ENCODE results near the gene GFRA1.

The GFRA1 gene

GRCh38 chr10:116160271-116160670 is 112.7 kb downstream of the GFRA1 start:
- DNase-seq (ENCODE audit: low spot score) = no peak
- FAIRE-seq = no peak

- FAIRE-seq (no peak), DNase-seq (ENCODE audit: low spot score) (no peak)
Observed at GRCh38 chr10:116159197-116159596, 113.8 kb downstream of the GFRA1 start.

GRCh38 chr10:116158036-116158435 is 115.0 kb downstream of the GFRA1 start:
- no peak for DNase-seq (ENCODE audit: low spot score)
- FAIRE-seq = no peak

- FAIRE-seq (no peak), DNase-seq (ENCODE audit: low spot score) (no peak)
Observed at GRCh38 chr10:116157485-116157884, 115.5 kb downstream of the GFRA1 start.

- FAIRE-seq (no peak), DNase-seq (ENCODE audit: low spot score) (no peak)
Observed at GRCh38 chr10:116156819-116157218, 116.2 kb downstream of the GFRA1 start.

GRCh38 chr10:116155191-116155590 is 117.8 kb downstream of the GFRA1 start:
- FAIRE-seq (no peak), DNase-seq (ENCODE audit: low spot score) (no peak)

- DNase-seq (ENCODE audit: low spot score) (no peak), FAIRE-seq (no peak)
Observed at GRCh38 chr10:116154651-116155050, 118.4 kb downstream of the GFRA1 start.

- no peak for DNase-seq (ENCODE audit: low spot score)
- no peak for FAIRE-seq
Observed at GRCh38 chr10:116151076-116151475, 121.9 kb downstream of the GFRA1 start.

GRCh38 chr10:116150606-116151005 is 122.4 kb downstream of the GFRA1 start:
- DNase-seq (ENCODE audit: low spot score) (no peak), FAIRE-seq (no peak)

GRCh38 chr10:116147147-116147905 is 125.7 kb downstream of the GFRA1 start:
- DNase-seq (ENCODE audit: low spot score) (no peak), FAIRE-seq (no peak)

- FAIRE-seq = no peak
- no peak for DNase-seq (ENCODE audit: low spot score)
Observed at GRCh38 chr10:116146372-116147140, 126.5 kb downstream of the GFRA1 start.

- no peak for FAIRE-seq
- DNase-seq (ENCODE audit: low spot score) = no peak
Observed at GRCh38 chr10:116143673-116144222, 129.3 kb downstream of the GFRA1 start.

GRCh38 chr10:116141855-116142254 is 131.2 kb downstream of the GFRA1 start:
- DNase-seq (ENCODE audit: low spot score) = no peak

GRCh38 chr10:116141246-116141645 is 131.8 kb downstream of the GFRA1 start:
- FAIRE-seq = no peak
- no peak for DNase-seq (ENCODE audit: low spot score)

More at GRCh38 chr10:116141855-116142254, 131.2 kb downstream of the GFRA1 start:
- FAIRE-seq = no peak

- FAIRE-seq (no peak), DNase-seq (ENCODE audit: low spot score) (no peak)
Observed at GRCh38 chr10:116139886-116140285, 133.1 kb downstream of the GFRA1 start.

GRCh38 chr10:116138897-116139296 is 134.1 kb downstream of the GFRA1 start:
- no peak for DNase-seq (ENCODE audit: low spot score)
- FAIRE-seq = no peak

GRCh38 chr10:116136261-116136660 is 136.7 kb downstream of the GFRA1 start:
- DNase-seq (ENCODE audit: low spot score) (no peak), FAIRE-seq (no peak)

GRCh38 chr10:116134322-116134721 is 138.7 kb downstream of the GFRA1 start:
- DNase-seq (ENCODE audit: low spot score) (no peak), FAIRE-seq (no peak)

GRCh38 chr10:116133634-116134033 is 139.4 kb downstream of the GFRA1 start:
- FAIRE-seq = no peak
- no peak for DNase-seq (ENCODE audit: low spot score)

- FAIRE-seq = no peak
- DNase-seq (ENCODE audit: low spot score) = no peak
Observed at GRCh38 chr10:116132780-116133399, 140.1 kb downstream of the GFRA1 start.

- FAIRE-seq = no peak
- DNase-seq (ENCODE audit: low spot score) = no peak
Observed at GRCh38 chr10:116130006-116130405, 143.0 kb downstream of the GFRA1 start.
